ENCODE measurements around the gene CLIP2. TPM values are rescaled to one million over a fixed set of nuclear protein-coding genes. Genes with fewer than 3 reads are reported as not detected.
"Not testable (repeated sequence)": the region's sequence is repeated elsewhere in the genome, so short reads cannot be mapped to it uniquely, and the experiment has no call there.

Gene CLIP2
- total RNA-seq, 4 donors from 2014 or later = 5.6 to 20.8 (median 10.2) TPM

- Histone ChIP-seq H3K4me3 (no peak overlapping the region), H3K27ac (no peak overlapping the region), H3K27me3 (no peaks in the 10 kb centered on the region), H3K4me1 (peaks cover 0 to 8% (median 0%) of the 10 kb centered on the region in 3 donors), H3K36me3 (peaks cover 0 to 57% (median 5%) of the 10 kb centered on the region in 3 donors), H3K9me3 (no peaks in the 10 kb centered on the region)
- 89 to 96% methylated on average over 10 to 18 of the region's 21 CpGs for WGBS, 2 donors
- TF ChIP-seq POLR2A (IDR thresholded peaks at IDR 0.05) (no peak), CTCF (IDR thresholded peaks at IDR 0.05) (no peak)
- no peak for DNase-seq
- intact Hi-C loops (cut with DNase I) = no loop called here
These were observed 99.7 kb downstream of the CLIP2 start for GRCh38 chr7:74388880-74389415.

DNA sequence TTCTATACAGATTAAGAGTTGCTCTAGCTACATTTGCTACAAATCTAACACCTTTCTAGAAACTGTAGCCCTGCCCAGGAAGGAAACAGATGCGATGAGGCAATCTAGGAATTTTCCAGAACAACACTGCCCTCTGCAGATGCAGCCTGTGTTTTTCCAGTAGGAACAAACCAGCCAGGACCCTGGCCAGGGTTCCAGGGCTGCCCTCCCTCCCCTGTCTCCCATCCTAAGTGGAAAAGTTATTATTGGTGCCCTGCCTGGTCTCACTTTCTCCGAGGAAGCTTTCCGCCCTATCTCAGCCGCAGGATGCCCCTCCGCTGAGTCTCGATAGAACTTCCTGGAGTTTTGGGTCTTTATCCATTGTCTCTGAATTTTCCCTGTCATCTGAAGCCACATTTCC, 104.5 kb downstream of the CLIP2 start:
- H3K27me3 ChIP-seq, H3K9me3 ChIP-seq, H3K4me1 ChIP-seq, DNase-seq, H3K4me3 ChIP-seq: not testable (repeated sequence)
- peak in 3 of 6 experiments; percentile 7 to 24 (median 18) for TF ChIP-seq CTCF (IDR thresholded peaks at IDR 0.05)
- Histone ChIP-seq H3K36me3 (peaks cover 5 to 69% (median 5%) of the 10 kb centered on the region in 3 donors), H3K27ac (peak overlapping the region in 2 of 4 donors; percentile 21 to 60)
- 43 to 74% methylated on average over 5 to 6 of the region's 6 CpGs for WGBS, 2 donors
- intact Hi-C loops (cut with DNase I) = loop anchor here (5.0 kb wide), 1 partner anchor 186 kb away; no protein-coding TSS in a partner anchor

GRCh38 chr7:74394601-74395000, 105.4 kb downstream of the CLIP2 start:
- Histone ChIP-seq H3K27ac (peak overlapping the region in 2 of 4 donors; percentile 33 to 60), H3K36me3 (peaks cover 5 to 60% (median 5%) of the 10 kb centered on the region in 3 donors)
- H3K4me1 ChIP-seq, H3K4me3 ChIP-seq, H3K27me3 ChIP-seq, H3K9me3 ChIP-seq, DNase-seq: not testable (repeated sequence)
- WGBS, 2 donors = 62 to 65% methylated on average over 3 of the region's 3 CpGs
- TF ChIP-seq CTCF (IDR thresholded peaks at IDR 0.05) = peak in 2 of 6 experiments; percentile 12 to 30
- intact Hi-C loops (cut with DNase I) = loop anchor here (5.0 kb wide), 1 partner anchor 187 kb away; no protein-coding TSS in a partner anchor

GRCh38 chr7:74395745-74396311, 106.6 kb downstream of the CLIP2 start:
- H3K27ac ChIP-seq = no peak overlapping the region
- WGBS, 2 donors = 67 to 90% methylated on average over 2 to 3 of the region's 4 CpGs
- H3K4me1 ChIP-seq = peaks cover 0 to 8% (median 0%) of the 10 kb centered on the region in 3 donors
- TF ChIP-seq POLR2A (IDR thresholded peaks at IDR 0.05) (no peak), CTCF (IDR thresholded peaks at IDR 0.05) (no peak)
- H3K9me3 ChIP-seq = no peaks in the 10 kb centered on the region
- peaks cover 5 to 59% (median 11%) of the 10 kb centered on the region in 3 donors for H3K36me3 ChIP-seq
- no peak overlapping the region for H3K4me3 ChIP-seq
- DNase-seq = no peak
- intact Hi-C loops (cut with DNase I) = no loop called here
- no peaks in the 10 kb centered on the region for H3K27me3 ChIP-seq

DNA sequence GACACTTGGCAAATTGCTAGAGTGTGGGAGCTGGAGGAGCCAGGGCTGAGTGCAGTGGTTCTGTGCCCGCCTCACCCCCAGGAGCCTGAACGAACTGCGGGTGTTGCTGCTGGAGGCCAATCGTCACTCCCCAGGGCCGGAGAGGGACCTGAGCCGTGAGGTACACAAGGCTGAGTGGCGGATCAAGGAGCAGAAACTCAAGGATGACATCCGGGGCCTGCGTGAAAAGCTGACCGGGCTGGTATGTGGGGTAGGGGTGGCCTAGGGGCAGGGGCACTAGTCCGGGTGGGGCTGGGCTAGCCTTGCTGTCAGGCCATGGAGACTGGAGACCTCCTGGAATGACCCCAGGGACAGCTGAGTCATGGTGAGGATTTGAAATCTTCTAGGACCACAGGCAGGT, 107.8 kb downstream of the CLIP2 start:
- Histone ChIP-seq H3K27me3 (no peaks in the 10 kb centered on the region), H3K36me3 (peaks cover 5 to 58% (median 11%) of the 10 kb centered on the region in 3 donors), H3K9me3 (no peaks in the 10 kb centered on the region), H3K27ac (no peak overlapping the region), H3K4me1 (peaks cover 0 to 8% (median 0%) of the 10 kb centered on the region in 3 donors), H3K4me3 (no peak overlapping the region)
- TF ChIP-seq POLR2A (IDR thresholded peaks at IDR 0.05) = no peak
- TF ChIP-seq CTCF (IDR thresholded peaks at IDR 0.05) = no peak
- intact Hi-C loops (cut with DNase I) = no loop called here
- no CpG with 5 or more reads among the region's 11 CpGs for WGBS, 2 donors
- DNase-seq = no peak

Data from esophagus squamous epithelium (tissue), 5 donors.